HepG2 (cell line): Measurements from ENCODE around the gene TTLL7. TPM values are rescaled to one million over a fixed set of nuclear protein-coding genes. Genes with fewer than 3 reads are reported as not detected.

Experiments
- ATAC-seq: fragments of 200-7000 bp; cut with Tn5 transposase; 3 replicates; pipeline ENCODE4 v1.9.1; 2020; ENCODE audit warnings: mild to moderate bottlenecking, moderate library complexity
- BruUV-seq: library from RNA; stranded (reverse); fragments of 400-500 nt; replicated peaks from 2 replicates; lab custom pipeline; 2021; lab: Mats Ljungman, UMichigan
- CTCF ChIA-PET: fragments of 300-600 bp; formaldehyde crosslinking; extraction: SDS; loops from one replicate; lab custom pipeline; 2021; ENCODE audit warnings: low total read pairs, inconsistent platforms, low intra/inter-chr PET ratio; lab: Yijun Ruan, JAX
- POLR2A ChIA-PET: fragments of 350-600 bp; sonication (Branson Sonifier 250); formaldehyde crosslinking; loops from one replicate; lab custom pipeline; 2020; ENCODE audit warnings: antibody characterized with exemption, inconsistent platforms; lab: Yijun Ruan, JAX
- DNase-seq: peaks from one replicate; pipeline ENCODE4 v3.0.0-alpha.2; 2015; ENCODE audit warnings: low spot score
- FAIRE-seq: peaks from 3 replicates; lab custom pipeline; 2011; peaks lifted over from hg19 to GRCh38; lab: Jason Lieb, UNC
- H2AFZ ChIP-seq: one replicate; pipeline ENCODE4 v1.6.1; 2011; ENCODE audit warnings: low read length, inconsistent platforms
- H3K27ac ChIP-seq: fragments of 300-600 bp; 3 replicates; pipeline ENCODE4 v1.8.0; 2011; ENCODE audit warnings: mixed run types, mild to moderate bottlenecking, mixed read lengths, low read length, inconsistent platforms; ENCODE audit not compliant: insufficient read depth; ENCODE audit errors: extremely low read length
- H3K27me3 ChIP-seq, 2 experiments: fragments of 200-600 bp in 1 of 2; 2 replicates in 1 of 2; 3 replicates in 1 of 2; pipeline versions ENCODE4 v1.6.0 to v1.8.0; 2011; ENCODE audit warnings: low read length in 2 of 2, mild to moderate bottlenecking in 2 of 2, moderate library complexity in 2 of 2, inconsistent platforms in 1 of 2; ENCODE audit not compliant: insufficient read depth in 2 of 2, control insufficient read depth in 1 of 2
- H3K36me3 ChIP-seq, 2 experiments: fragments of 200-600 bp in 1 of 2; replicated peaks in 1 of 2; 2 replicates in 1 of 2; 3 replicates in 1 of 2; pipeline versions ENCODE4 v1.5.1 to v1.8.0; 2011; ENCODE audit warnings: low read length in 2 of 2, inconsistent platforms in 1 of 2; ENCODE audit not compliant: insufficient read depth in 2 of 2, control insufficient read depth in 1 of 2
- H3K4me1 ChIP-seq: 2 replicates; pipeline ENCODE4 v1.5.1; 2012; ENCODE audit warnings: low read length, inconsistent platforms; ENCODE audit not compliant: insufficient read depth
- H3K4me2 ChIP-seq: 2 replicates; pipeline ENCODE4 v1.6.0; 2011; ENCODE audit warnings: low read depth, low read length, inconsistent platforms
- H3K4me3 ChIP-seq, 3 experiments: fragments of 200-600 bp in 1 of 3; sonication (generic), shearing (Covaris generic) in 1 of 3; replicated peaks in 1 of 3; 2 replicates each; pipeline ENCODE4 v1.5.1; 2011 to 2016; ENCODE audit warnings: low read length in 3 of 3, inconsistent platforms in 2 of 3, low read depth in 2 of 3, mild to moderate bottlenecking in 2 of 3, control low read depth in 1 of 3, mixed read lengths in 1 of 3; ENCODE audit not compliant: insufficient read depth in 1 of 3
- H3K79me2 ChIP-seq: one replicate; pipeline ENCODE4 v1.6.1; 2011; ENCODE audit warnings: low read length, inconsistent platforms; ENCODE audit not compliant: insufficient read depth
- H3K9ac ChIP-seq: 2 replicates; pipeline ENCODE4 v1.6.0; 2011; ENCODE audit warnings: mild to moderate bottlenecking, low read depth, low read length, inconsistent platforms; ENCODE audit not compliant: insufficient read depth
- H3K9me3 ChIP-seq: 2 replicates; pipeline ENCODE4 v1.5.1; 2012; ENCODE audit warnings: mild to moderate bottlenecking, low read length
- H4K20me1 ChIP-seq: 2 replicates; pipeline ENCODE4 v1.6.0; 2011; ENCODE audit warnings: inconsistent platforms, mild to moderate bottlenecking, low read length, moderate library complexity; ENCODE audit not compliant: insufficient read depth
- BHLHE40 ChIP-seq: IDR thresholded peaks from 2 replicates; pipeline ENCODE4 v1.6.1; 2011; ENCODE audit warnings: low read length, improper control_type of control experiment
- CEBPG ChIP-seq: IDR thresholded peaks from 2 replicates; pipeline ENCODE4 v1.6.1; 2016
- CREB1 ChIP-seq, 2 experiments: fragments of 450-650 bp in 1 of 2; IDR thresholded peaks; 2 replicates each; pipeline ENCODE4 v1.6.1; 2016 to 2017; ENCODE audit warnings: control low read depth in 1 of 2, mild to moderate bottlenecking in 1 of 2, missing compliant biosample characterization in 1 of 2, missing genetic modification characterization in 1 of 2
- FOSL2 ChIP-seq: sonication (generic); formaldehyde crosslinking; IDR thresholded peaks from 2 replicates; pipeline ENCODE4 v1.4.0; 2020; ENCODE audit warnings: missing genetic modification reagents
- FOXA1 ChIP-seq, 2 experiments: fragments of 450-650 bp in 1 of 2; sonication (generic) in 1 of 2; formaldehyde crosslinking in 1 of 2; IDR thresholded peaks; 2 replicates each; pipeline versions ENCODE4 v1.4.0 to v1.6.1; 2016 to 2020; ENCODE audit warnings: missing genetic modification reagents in 1 of 2
- FOXJ3 ChIP-seq: sonication (generic); formaldehyde crosslinking; IDR thresholded peaks from 2 replicates; pipeline ENCODE4 v1.4.0; 2020; ENCODE audit warnings: missing genetic modification reagents, mild to moderate bottlenecking, borderline replicate concordance
- FOXM1 ChIP-seq: sonication (generic); formaldehyde crosslinking; IDR thresholded peaks from 2 replicates; pipeline ENCODE4 v1.5.0; 2020; ENCODE audit warnings: missing genetic modification reagents
- HMG20A ChIP-seq: IDR thresholded peaks from 2 replicates; pipeline ENCODE4 v1.6.1; 2016; ENCODE audit warnings: borderline replicate concordance
- MAFK ChIP-seq, 2 experiments: IDR thresholded peaks in 1 of 2; conservative IDR thresholded peaks in 1 of 2; 2 replicates each; pipeline ENCODE4 v1.6.1; 2011; ENCODE audit warnings: improper control_type of control experiment in 2 of 2, low read length in 2 of 2
- MXI1 ChIP-seq: IDR thresholded peaks from 3 replicates; pipeline ENCODE4 v1.6.1; 2012; ENCODE audit warnings: low read depth, low read length, inconsistent platforms, borderline replicate concordance
- NFE2L2 ChIP-seq: fragments of 150-350 bp; IDR thresholded peaks from 2 replicates; pipeline ENCODE4 v1.6.1; 2014; ENCODE audit warnings: low read length
- PPARG ChIP-seq: conservative IDR thresholded peaks from 2 replicates; pipeline ENCODE4 v1.6.1; 2016; ENCODE audit warnings: missing biosample characterization, missing genetic modification reagents
- RXRB ChIP-seq: IDR thresholded peaks from 2 replicates; pipeline ENCODE4 v1.6.1; 2016; ENCODE audit warnings: borderline replicate concordance, missing genetic modification reagents, missing compliant biosample characterization
- SOX13 ChIP-seq, 3 experiments: fragments of 450-650 bp in 1 of 3; sonication (generic) in 1 of 3; formaldehyde crosslinking in 1 of 3; IDR thresholded peaks in 2 of 3; conservative IDR thresholded peaks in 1 of 3; 2 replicates each; pipeline versions ENCODE4 v1.5.0 to v1.6.1; 2016 to 2020; ENCODE audit warnings: antibody characterized with exemption in 1 of 3, mild to moderate bottlenecking in 1 of 3, missing compliant biosample characterization in 1 of 3, missing genetic modification reagents in 1 of 3, moderate library complexity in 1 of 3
- SYNCRIP ChIP-seq: fragments of 200-400 bp; formaldehyde crosslinking; IDR thresholded peaks from 2 replicates; pipeline ENCODE4 v1.6.1; 2018; ENCODE audit warnings: mild to moderate bottlenecking, low read depth, low read length; ENCODE audit not compliant: insufficient read depth
- TEAD3 ChIP-seq: optimal IDR thresholded peaks from 2 replicates; pipeline ENCODE3; 2016; ENCODE audit warnings: borderline replicate concordance
- ZFP82 ChIP-seq: sonication (generic); formaldehyde crosslinking; IDR thresholded peaks from 2 replicates; pipeline ENCODE4 v1.5.1; 2020; ENCODE audit warnings: mild to moderate bottlenecking, missing genetic modification reagents, borderline replicate concordance
- ZNF484 ChIP-seq: sonication (generic); formaldehyde crosslinking; IDR thresholded peaks from 2 replicates; pipeline ENCODE4 v1.5.1; 2020; ENCODE audit warnings: mild to moderate bottlenecking, low read depth, missing genetic modification reagents, borderline replicate concordance
- ZNF557 ChIP-seq: sonication (generic); formaldehyde crosslinking; IDR thresholded peaks from 2 replicates; pipeline ENCODE4 v1.4.0; 2020; ENCODE audit warnings: missing genetic modification reagents
- ZNF629 ChIP-seq: sonication (generic); formaldehyde crosslinking; conservative IDR thresholded peaks from 2 replicates; pipeline ENCODE4 v1.5.0; 2020; ENCODE audit warnings: missing genetic modification reagents
- WGBS: methylation state at CpG from one replicate; pipeline ENCODE4 v1.1.6; 2017; ENCODE audit warnings: low lambda C conversion rate; 5-methylcytosine and 5-hydroxymethylcytosine counted together
- in situ Hi-C: cut with HindIII; loops from 2 replicates; pipeline ENCODE4 v1.10.0; 2017; ENCODE audit warnings: low pct_unique_long_range_greater_than_20kb; ENCODE audit not compliant: extremely low pct_ligation_motif_present
- intact Hi-C: fragments of 100-400 bp; cut with micrococcal nuclease; formaldehyde crosslinking; loops from one replicate; pipeline ENCODE4 v1.10.0; 2022; ENCODE audit not compliant: unreplicated experiment
- polyA plus RNA-seq, 8 experiments: library from polyadenylated mRNA; depleted of rRNA in 3 of 8; stranded (reverse) in 7 of 8; unstranded in 1 of 8; fragments of >200 nt; fragmentation: Illumina TruSeq in 4 of 8; extraction: Trizol in 4 of 8; gene quantifications; 2 replicates each; pipeline versions ENCODE4 v1.2.1 to v1.2.3, GENCODE V29; 2011 to 2016; ENCODE audit warnings: low read depth in 4 of 8, missing spikeins in 1 of 8, mixed read lengths in 1 of 8; ENCODE audit not compliant: insufficient read depth in 1 of 8
- total RNA-seq, 5 experiments: library from RNA; depleted of rRNA; stranded (reverse); fragments of >200 nt; fragmentation: Illumina TruSeq; extraction: Trizol; gene quantifications; 2 replicates each; pipeline ENCODE4 v1.2.3, GENCODE V29; 2016; ENCODE audit warnings: low read depth in 1 of 5
- TF ChIP-seq, protein P1 (sequence below): sonication (generic); formaldehyde crosslinking; IDR thresholded peaks from 2 replicates; pipeline ENCODE4 v1.9.0; 2022; ENCODE audit warnings: low read depth, missing genetic modification reagents
- TF ChIP-seq, protein P2 (sequence below): sonication (generic); IDR thresholded peaks from 2 replicates; pipeline ENCODE4 v1.6.1; 2016; ENCODE audit warnings: low read depth, borderline replicate concordance

The TTLL7 gene
- total and polyA plus RNA-seq, 2 of the 13 experiments (the other 11 are each of a cell fraction or from before 2014, with no cell fraction given): 0.07 to 0.22 TPM

DNA sequence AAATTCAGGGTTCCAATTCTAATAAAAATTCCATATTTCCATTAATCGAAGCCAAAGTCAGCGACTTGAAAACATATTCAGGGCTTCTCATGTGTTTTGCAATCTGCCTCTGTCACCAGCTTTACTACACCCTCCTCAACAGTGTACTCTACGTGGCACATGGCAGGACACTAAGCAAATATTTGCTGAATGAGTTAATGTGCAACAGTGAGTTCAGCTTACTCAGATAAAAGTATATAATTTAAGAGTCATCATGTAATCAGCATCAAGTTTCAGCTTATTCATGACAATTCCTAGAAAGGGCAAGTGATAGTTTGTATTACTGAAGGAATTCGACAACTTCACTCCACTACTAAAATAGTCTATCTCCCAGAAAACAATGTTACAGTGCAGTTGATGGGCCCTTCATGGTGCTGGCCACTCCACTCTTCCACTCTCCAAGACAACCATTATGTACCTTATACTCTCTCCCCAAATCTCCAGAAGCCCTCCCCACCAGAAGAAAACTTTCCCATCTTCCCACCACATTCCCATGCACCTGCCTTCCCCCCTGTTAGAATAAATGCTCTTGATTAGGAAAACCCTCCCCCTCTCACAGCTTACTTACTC lies 97.3 kb downstream of the TTLL7 start:
- BruUV-seq: no TSS peak
- TF ChIP-seq TEAD3 (CRISPR knock-in tag) (peak; percentile 10), CREB1 (IDR thresholded peaks at IDR 0.05) (no peak), CREB1 (CRISPR knock-in tag; IDR thresholded peaks at IDR 0.05) (peak; percentile 54), MAFK (conservative IDR thresholded peaks at IDR 0.05 in 1 of 2, IDR thresholded peaks at IDR 0.05 in 1 of 2; ENCODE audit: low read length in 2 of 2) (peak; percentile 75 to 77), BHLHE40 (peak; percentile 28; the same call in 1 of the 2 replicates), HMG20A (peak; percentile 72; the same call in 1 of the 2 replicates), PPARG (CRISPR knock-in tag) (no peak), ZFP82 (no peak), SOX13 (IDR thresholded peaks at IDR 0.05) (no peak), SOX13 (CRISPR knock-in tag; conservative IDR thresholded peaks at IDR 0.05 in 1 of 2, IDR thresholded peaks at IDR 0.05 in 1 of 2) (peak in 1 of 2 experiments; percentile 36; a peak in 1 of 4 replicates), ZNF629 (CRISPR knock-in tag) (no peak), MXI1 (peak; percentile 41; the same call in 1 of the 3 replicates), RXRB (CRISPR knock-in tag) (0 out of 2 replicates have a peak, but pooled peaks have one; percentile 22), NFE2L2 (0 out of 2 replicates have a peak, but pooled peaks have one; percentile 14), FOXA1 (IDR thresholded peaks at IDR 0.05) (no peak), FOXA1 (CRISPR knock-in tag; IDR thresholded peaks at IDR 0.05) (peak; percentile 61), FOSL2 (CRISPR knock-in tag) (peak; percentile 78), SYNCRIP (no peak), ZNF484 (no peak), ZNF557 (CRISPR knock-in tag) (no peak), FOXM1 (no peak), CEBPG (CRISPR knock-in tag) (peak; percentile 74), FOXJ3 (CRISPR knock-in tag) (no peak)
- TF ChIP-seq, protein P1, sequence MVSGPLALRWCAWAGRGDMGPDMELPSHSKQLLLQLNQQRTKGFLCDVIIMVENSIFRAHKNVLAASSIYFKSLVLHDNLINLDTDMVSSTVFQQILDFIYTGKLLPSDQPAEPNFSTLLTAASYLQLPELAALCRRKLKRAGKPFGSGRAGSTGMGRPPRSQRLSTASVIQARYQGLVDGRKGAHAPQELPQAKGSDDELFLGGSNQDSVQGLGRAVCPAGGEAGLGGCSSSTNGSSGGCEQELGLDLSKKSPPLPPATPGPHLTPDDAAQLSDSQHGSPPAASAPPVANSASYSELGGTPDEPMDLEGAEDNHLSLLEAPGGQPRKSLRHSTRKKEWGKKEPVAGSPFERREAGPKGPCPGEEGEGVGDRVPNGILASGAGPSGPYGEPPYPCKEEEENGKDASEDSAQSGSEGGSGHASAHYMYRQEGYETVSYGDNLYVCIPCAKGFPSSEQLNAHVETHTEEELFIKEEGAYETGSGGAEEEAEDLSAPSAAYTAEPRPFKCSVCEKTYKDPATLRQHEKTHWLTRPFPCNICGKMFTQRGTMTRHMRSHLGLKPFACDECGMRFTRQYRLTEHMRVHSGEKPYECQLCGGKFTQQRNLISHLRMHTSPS (CRISPR knock-in tag): no peak
- TF ChIP-seq, protein P2, sequence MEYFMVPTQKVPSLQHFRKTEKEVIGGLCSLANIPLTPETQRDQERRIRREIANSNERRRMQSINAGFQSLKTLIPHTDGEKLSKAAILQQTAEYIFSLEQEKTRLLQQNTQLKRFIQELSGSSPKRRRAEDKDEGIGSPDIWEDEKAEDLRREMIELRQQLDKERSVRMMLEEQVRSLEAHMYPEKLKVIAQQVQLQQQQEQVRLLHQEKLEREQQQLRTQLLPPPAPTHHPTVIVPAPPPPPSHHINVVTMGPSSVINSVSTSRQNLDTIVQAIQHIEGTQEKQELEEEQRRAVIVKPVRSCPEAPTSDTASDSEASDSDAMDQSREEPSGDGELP: no peak

More for the DNA sequence above, 97.3 kb downstream of the TTLL7 start:
- Histone ChIP-seq H3K4me3 (no peak overlapping the region), H3K36me3 (no peaks in the 10 kb centered on the region), H2AFZ (no peak overlapping the region), H4K20me1 (no peaks in the 10 kb centered on the region), H3K9ac (no peak overlapping the region), H3K4me2 (peak overlapping the region; percentile 23; the same call in 1 of the 2 replicates), H3K9me3 (no peaks in the 10 kb centered on the region), H3K27ac (no peak overlapping the region), H3K79me2 (no peaks in the 10 kb centered on the region), H3K27me3 (no peaks in the 10 kb centered on the region; a peak in 1 of 5 replicates), H3K4me1 (peaks cover 12% of the 10 kb centered on the region)
- intact Hi-C loops (no loop called here), in situ Hi-C loops (no loop called here)
- 2% methylated on average over 4 of the region's 4 CpGs for WGBS
- ChIA-PET CTCF (no interaction called here), POLR2A (no interaction called here)
- ATAC-seq: peak; percentile 97
- peak; percentile 78 for DNase-seq
- FAIRE-seq: no peak
